Osteocyte (in vitro differentiated cells): ENCODE results near the gene SLC38A6. TPM values are rescaled to one million over a fixed set of nuclear protein-coding genes. Genes with fewer than 3 reads are reported as not detected.

ENCODE experiments used
- DNase-seq: peaks from one replicate; pipeline ENCODE4 v3.0.0; 2021; ENCODE audit warnings: mixed read lengths; ENCODE audit not compliant: unreplicated experiment; ENCODE audit errors: extremely low spot score
- H3K27ac Mint-ChIP-seq: one replicate; pipeline ENCODE4 v1.8.0; 2021; ENCODE audit warnings: mild to moderate bottlenecking, mixed read lengths; ENCODE audit not compliant: unreplicated experiment
- H3K27me3 Mint-ChIP-seq: one replicate; pipeline ENCODE4 v1.8.0; 2021; ENCODE audit warnings: mixed read lengths; ENCODE audit not compliant: unreplicated experiment
- H3K36me3 Mint-ChIP-seq: one replicate; pipeline ENCODE4 v1.8.0; 2021; ENCODE audit warnings: mixed read lengths; ENCODE audit not compliant: unreplicated experiment
- H3K4me1 Mint-ChIP-seq: one replicate; pipeline ENCODE4 v1.8.0; 2021; ENCODE audit warnings: mixed read lengths; ENCODE audit not compliant: unreplicated experiment
- H3K4me3 Mint-ChIP-seq: one replicate; pipeline ENCODE4 v1.8.0; 2021; ENCODE audit warnings: mild to moderate bottlenecking, moderate library complexity, mixed read lengths; ENCODE audit not compliant: unreplicated experiment
- H3K9me3 Mint-ChIP-seq: one replicate; pipeline ENCODE4 v1.8.0; 2021; ENCODE audit warnings: mixed read lengths; ENCODE audit not compliant: unreplicated experiment
- total RNA-seq: library from RNA; stranded (reverse); gene quantifications from 2 replicates; pipeline ENCODE4 v1.2.1, GENCODE V29; 2021
- TF ChIP-seq, protein P1 (sequence below): fragments of 200-600 bp; sonication (generic); IDR thresholded peaks from 2 replicates; pipeline ENCODE4 v1.5.0; 2021; ENCODE audit warnings: antibody characterized with exemption, mild to moderate bottlenecking, moderate library complexity

Gene SLC38A6
- total RNA-seq, 1 donor from 2014 or later = 63.9 TPM

GRCh38 chr14:61043506-61043905 lies 62.5 kb downstream of the SLC38A6 start:
- Mint-ChIP-seq H3K27me3 (no peaks in the 10 kb centered on the region), H3K36me3 (peaks cover 28% of the 10 kb centered on the region), H3K4me1 (peaks cover 6% of the 10 kb centered on the region), H3K27ac (no peak overlapping the region), H3K9me3 (no peaks in the 10 kb centered on the region), H3K4me3 (no peak overlapping the region)
- TF ChIP-seq, protein P1, sequence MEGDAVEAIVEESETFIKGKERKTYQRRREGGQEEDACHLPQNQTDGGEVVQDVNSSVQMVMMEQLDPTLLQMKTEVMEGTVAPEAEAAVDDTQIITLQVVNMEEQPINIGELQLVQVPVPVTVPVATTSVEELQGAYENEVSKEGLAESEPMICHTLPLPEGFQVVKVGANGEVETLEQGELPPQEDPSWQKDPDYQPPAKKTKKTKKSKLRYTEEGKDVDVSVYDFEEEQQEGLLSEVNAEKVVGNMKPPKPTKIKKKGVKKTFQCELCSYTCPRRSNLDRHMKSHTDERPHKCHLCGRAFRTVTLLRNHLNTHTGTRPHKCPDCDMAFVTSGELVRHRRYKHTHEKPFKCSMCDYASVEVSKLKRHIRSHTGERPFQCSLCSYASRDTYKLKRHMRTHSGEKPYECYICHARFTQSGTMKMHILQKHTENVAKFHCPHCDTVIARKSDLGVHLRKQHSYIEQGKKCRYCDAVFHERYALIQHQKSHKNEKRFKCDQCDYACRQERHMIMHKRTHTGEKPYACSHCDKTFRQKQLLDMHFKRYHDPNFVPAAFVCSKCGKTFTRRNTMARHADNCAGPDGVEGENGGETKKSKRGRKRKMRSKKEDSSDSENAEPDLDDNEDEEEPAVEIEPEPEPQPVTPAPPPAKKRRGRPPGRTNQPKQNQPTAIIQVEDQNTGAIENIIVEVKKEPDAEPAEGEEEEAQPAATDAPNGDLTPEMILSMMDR = no peak
- no peak for DNase-seq

DNA sequence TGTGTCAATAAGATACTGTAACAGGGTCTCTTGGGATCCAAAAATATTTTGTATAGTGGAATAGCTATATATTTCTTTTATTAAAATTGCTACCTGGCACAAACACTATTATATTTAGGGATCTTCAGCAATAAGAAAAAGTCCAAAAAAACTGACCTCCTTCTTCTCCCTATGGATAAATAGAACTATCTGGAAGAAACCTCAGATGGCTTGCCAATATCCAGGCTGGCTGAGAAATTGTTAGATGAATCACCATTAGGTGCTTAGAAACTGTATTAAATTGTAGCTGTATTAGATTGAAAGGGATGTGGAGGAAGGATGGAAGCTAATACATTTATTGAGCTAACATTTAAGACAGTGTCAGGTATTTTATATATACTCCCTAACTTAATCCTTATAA lies 66.0 kb downstream of the SLC38A6 start:
- DNase-seq = no peak
- Mint-ChIP-seq H3K4me3 (no peak overlapping the region), H3K27me3 (no peaks in the 10 kb centered on the region), H3K27ac (no peak overlapping the region), H3K36me3 (peaks cover 36% of the 10 kb centered on the region), H3K4me1 (peaks cover 22% of the 10 kb centered on the region), H3K9me3 (no peaks in the 10 kb centered on the region)
- TF ChIP-seq, protein P1 = no peak

DNA sequence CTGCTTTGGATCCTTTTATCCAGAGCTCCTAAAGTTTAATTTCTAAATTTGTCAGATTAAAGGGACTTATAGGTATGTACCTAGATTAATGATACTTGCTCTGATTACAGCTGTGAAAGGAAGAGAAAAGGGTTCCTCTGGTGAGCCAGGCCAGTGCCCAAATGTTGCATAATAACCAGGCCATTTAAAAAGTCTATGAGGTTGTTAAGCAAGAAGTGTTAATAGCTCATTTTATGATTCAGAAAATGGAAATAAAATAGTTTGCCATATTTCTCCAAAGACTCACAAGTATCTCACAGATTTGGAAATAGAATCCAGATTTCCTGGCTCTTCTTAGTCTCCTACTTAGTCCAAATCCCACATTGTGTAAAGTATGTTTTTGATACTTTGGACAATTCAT lies 67.6 kb downstream of the SLC38A6 start:
- H3K27me3 Mint-ChIP-seq = no peaks in the 10 kb centered on the region
- peaks cover 6% of the 10 kb centered on the region for H3K9me3 Mint-ChIP-seq
- no peak overlapping the region for H3K27ac Mint-ChIP-seq
- no peak for DNase-seq
- no peak overlapping the region for H3K4me3 Mint-ChIP-seq
- peaks cover 24% of the 10 kb centered on the region for H3K4me1 Mint-ChIP-seq
- TF ChIP-seq, protein P1 = no peak
- peaks cover 45% of the 10 kb centered on the region for H3K36me3 Mint-ChIP-seq

- Mint-ChIP-seq H3K27me3 (no peaks in the 10 kb centered on the region), H3K4me1 (peaks cover 24% of the 10 kb centered on the region), H3K4me3 (no peak overlapping the region), H3K36me3 (peaks cover 52% of the 10 kb centered on the region), H3K27ac (peak overlapping the region; percentile 66), H3K9me3 (peaks cover 18% of the 10 kb centered on the region)
- no peak for DNase-seq
- TF ChIP-seq, protein P1 = no peak
Observed at GRCh38 chr14:61050417-61050816, 69.4 kb downstream of the SLC38A6 start.

- Mint-ChIP-seq H3K36me3 (peaks cover 51% of the 10 kb centered on the region), H3K4me1 (peaks cover 24% of the 10 kb centered on the region), H3K9me3 (peaks cover 18% of the 10 kb centered on the region), H3K4me3 (no peak overlapping the region), H3K27me3 (no peaks in the 10 kb centered on the region), H3K27ac (peak overlapping the region; percentile 66)
- DNase-seq = no peak
- TF ChIP-seq, protein P1 = no peak
Observed at GRCh38 chr14:61051051-61051450, 70.0 kb downstream of the SLC38A6 start.
